Calu3 (cell line): ENCODE results near the gene CTAGE4. TPM values are rescaled to one million over a fixed set of nuclear protein-coding genes. Genes with fewer than 3 reads are reported as not detected.
"Not testable (repeated sequence)": the region's sequence is repeated elsewhere in the genome, so short reads cannot be mapped to it uniquely, and the experiment has no call there.

Source experiments
- BruUV-seq: library from RNA; stranded (reverse); fragments of 400-500 nt; replicated peaks from 2 replicates; lab custom pipeline; 2021; lab: Mats Ljungman, UMichigan
- CTCF ChIA-PET: fragments of 300-600 bp; sonication (Branson Sonifier 250); formaldehyde crosslinking; loops from one replicate; lab custom pipeline; 2022; ENCODE audit warnings: antibody characterized with exemption; lab: Charles Lee
- DNase-seq: peaks from one replicate; pipeline ENCODE4 v3.0.0; 2022
- H3K27ac Mint-ChIP-seq: one replicate; pipeline ENCODE4 v1.8.0; 2022; ENCODE audit warnings: mixed read lengths; ENCODE audit not compliant: unreplicated experiment
- H3K27me3 Mint-ChIP-seq: one replicate; pipeline ENCODE4 v1.8.0; 2022; ENCODE audit warnings: mixed read lengths; ENCODE audit not compliant: unreplicated experiment
- H3K36me3 Mint-ChIP-seq: one replicate; pipeline ENCODE4 v1.8.0; 2022; ENCODE audit warnings: mild to moderate bottlenecking, moderate library complexity, mixed read lengths; ENCODE audit not compliant: insufficient read depth, unreplicated experiment
- H3K4me1 Mint-ChIP-seq: one replicate; pipeline ENCODE4 v1.8.0; 2022; ENCODE audit warnings: mild to moderate bottlenecking, low read depth, mixed read lengths; ENCODE audit not compliant: unreplicated experiment
- H3K4me3 Mint-ChIP-seq: one replicate; pipeline ENCODE4 v1.8.0; 2022; ENCODE audit warnings: mild to moderate bottlenecking, low read depth, moderate library complexity, mixed read lengths; ENCODE audit not compliant: unreplicated experiment
- H3K9me3 Mint-ChIP-seq: one replicate; pipeline ENCODE4 v1.8.0; 2022; ENCODE audit warnings: low read depth, mixed read lengths; ENCODE audit not compliant: unreplicated experiment
- intact Hi-C: fragments of 100-400 bp; cut with micrococcal nuclease; formaldehyde crosslinking; loops from one replicate; pipeline ENCODE4 v1.10.0; 2022; ENCODE audit not compliant: unreplicated experiment
- total RNA-seq: library from RNA; stranded (reverse); gene quantifications from 2 replicates; pipeline ENCODE4 v1.2.3, GENCODE V29; 2022

Gene CTAGE4
- total RNA-seq, 1 experiment from 2014 or later: 20.7 TPM

DNA sequence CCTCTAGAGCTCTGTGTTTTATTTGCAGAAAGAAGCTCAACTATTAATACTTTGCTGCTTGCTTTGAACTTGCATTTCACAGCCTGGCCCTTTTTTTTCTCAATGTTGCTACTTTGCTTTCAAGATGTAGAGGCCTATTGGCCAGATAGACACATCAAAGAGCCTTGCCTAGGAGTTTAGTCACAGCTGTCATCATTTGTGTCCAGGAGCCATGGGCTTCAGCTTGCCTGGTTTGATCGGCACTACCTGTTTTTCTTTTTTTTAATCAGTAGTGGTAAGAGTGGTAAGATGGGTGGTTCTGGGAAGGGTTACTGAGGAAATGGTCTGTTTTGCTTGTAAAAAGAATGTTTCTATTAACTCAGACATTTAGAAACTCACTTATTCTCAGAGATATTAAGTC, 18.7 kb downstream of the CTAGE4 start:
- H3K27me3 Mint-ChIP-seq, intact Hi-C loops, DNase-seq, H3K27ac Mint-ChIP-seq, CTCF ChIA-PET, H3K4me3 Mint-ChIP-seq, H3K4me1 Mint-ChIP-seq, BruUV-seq, H3K36me3 Mint-ChIP-seq, H3K9me3 Mint-ChIP-seq: not testable (repeated sequence)

DNA sequence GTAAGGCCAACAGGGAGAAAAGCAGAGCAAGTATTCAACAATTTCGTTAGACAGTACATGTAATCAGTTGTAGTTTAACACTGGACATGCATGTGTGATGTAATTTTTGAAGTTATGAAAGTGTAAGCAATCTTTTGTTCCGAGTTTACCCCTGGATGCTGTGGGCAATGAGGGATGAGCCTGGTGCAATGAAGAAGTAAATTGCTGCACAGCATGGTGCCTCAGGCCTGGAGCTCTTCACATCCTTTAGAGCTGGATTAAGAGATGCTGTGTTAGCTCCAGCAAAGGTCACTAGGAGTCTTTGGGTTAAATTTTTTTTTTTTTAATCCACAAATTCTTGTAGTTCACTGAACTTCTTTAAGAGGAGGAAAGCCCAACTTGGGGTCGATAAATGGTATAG, 19.8 kb downstream of the CTAGE4 start:
- intact Hi-C loops, H3K9me3 Mint-ChIP-seq, BruUV-seq, H3K4me3 Mint-ChIP-seq, H3K4me1 Mint-ChIP-seq, H3K27ac Mint-ChIP-seq, CTCF ChIA-PET, DNase-seq, H3K27me3 Mint-ChIP-seq, H3K36me3 Mint-ChIP-seq: not testable (repeated sequence)

DNA sequence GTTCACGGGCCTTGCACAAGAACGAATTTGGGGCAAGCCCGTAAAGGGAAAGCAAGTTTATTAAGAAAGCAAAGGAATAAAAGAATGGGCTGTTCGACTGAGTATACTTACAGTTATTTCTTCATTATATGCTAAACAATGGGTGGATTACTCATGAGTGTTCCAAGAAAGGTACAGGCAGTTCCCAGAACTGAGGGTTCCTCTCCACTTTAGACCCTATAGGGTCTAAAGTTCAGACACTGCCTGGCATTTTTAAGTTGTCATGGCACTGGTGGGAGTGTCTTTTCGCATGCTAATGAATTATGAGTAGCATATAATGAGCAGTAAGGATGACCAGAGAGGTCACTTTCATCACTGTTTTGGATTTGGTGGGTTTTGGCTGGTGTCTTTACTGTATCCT, 22.0 kb downstream of the CTAGE4 start:
- BruUV-seq, H3K27ac Mint-ChIP-seq, DNase-seq, intact Hi-C loops, H3K27me3 Mint-ChIP-seq, H3K4me1 Mint-ChIP-seq, H3K36me3 Mint-ChIP-seq, H3K4me3 Mint-ChIP-seq, H3K9me3 Mint-ChIP-seq, CTCF ChIA-PET: not testable (repeated sequence)

DNA sequence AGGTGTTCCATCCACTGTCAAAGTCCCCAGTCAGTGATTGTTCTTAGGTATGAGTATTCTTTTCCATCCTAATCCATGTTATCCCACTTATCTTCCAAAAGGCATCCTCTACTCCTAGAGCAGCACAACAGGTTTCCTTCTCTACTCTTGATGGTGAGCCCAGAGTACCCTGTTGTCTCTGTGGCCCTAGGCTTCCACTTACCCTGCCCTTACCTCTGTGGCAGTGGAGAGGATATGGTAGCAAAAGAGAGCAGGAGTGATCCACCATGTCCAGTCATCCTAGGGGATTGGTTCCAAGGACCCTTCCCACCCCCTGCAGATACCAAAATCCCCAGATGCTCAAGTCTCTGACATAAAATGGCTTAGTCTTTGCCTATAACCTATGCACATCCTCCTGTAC, 33.9 kb downstream of the CTAGE4 start:
- H3K36me3 Mint-ChIP-seq, CTCF ChIA-PET, BruUV-seq, H3K27me3 Mint-ChIP-seq, H3K27ac Mint-ChIP-seq, H3K4me1 Mint-ChIP-seq, intact Hi-C loops, H3K4me3 Mint-ChIP-seq, H3K9me3 Mint-ChIP-seq, DNase-seq: not testable (repeated sequence)

DNA sequence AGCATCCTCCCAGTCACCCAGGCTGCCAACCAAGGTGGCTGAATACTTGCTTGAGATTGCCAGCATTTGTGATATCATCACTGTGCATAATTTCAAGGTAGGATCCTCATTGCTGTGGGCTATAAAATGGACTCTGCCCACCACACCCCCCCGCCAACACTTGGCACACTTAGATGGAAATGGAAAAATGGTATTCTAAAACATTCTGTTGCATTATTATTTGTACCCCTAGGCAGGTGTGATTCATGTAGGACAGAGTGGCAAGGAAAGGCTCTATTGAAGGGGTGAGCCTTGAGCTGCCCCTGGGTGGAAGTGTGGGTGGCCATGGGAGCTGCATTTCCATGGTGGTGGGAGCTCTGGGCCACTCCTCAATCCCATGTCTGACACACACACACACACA, 35.3 kb downstream of the CTAGE4 start:
- H3K27ac Mint-ChIP-seq, intact Hi-C loops, CTCF ChIA-PET, H3K4me1 Mint-ChIP-seq, H3K9me3 Mint-ChIP-seq, H3K27me3 Mint-ChIP-seq, BruUV-seq, DNase-seq, H3K4me3 Mint-ChIP-seq, H3K36me3 Mint-ChIP-seq: not testable (repeated sequence)

DNA sequence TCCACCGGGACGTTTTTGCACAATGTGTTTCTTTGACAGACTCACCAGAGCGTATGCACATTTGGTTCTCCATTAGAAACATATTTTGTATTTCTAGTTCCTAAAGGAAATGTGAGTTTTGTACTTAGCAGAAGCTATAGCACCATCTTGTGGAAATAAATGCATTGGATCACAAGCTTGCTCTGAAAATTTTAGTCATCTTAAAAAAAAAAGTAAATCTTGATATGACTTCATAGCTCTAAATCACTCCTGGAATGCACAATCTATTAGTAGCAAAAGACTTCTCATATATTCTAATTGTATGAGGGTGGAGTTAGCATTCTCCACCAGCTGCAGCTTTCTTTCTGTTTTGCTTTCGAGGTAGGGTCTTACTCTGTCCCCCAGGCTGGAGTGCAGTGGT, 35.9 kb downstream of the CTAGE4 start:
- H3K4me1 Mint-ChIP-seq, CTCF ChIA-PET, intact Hi-C loops, BruUV-seq, H3K4me3 Mint-ChIP-seq, H3K9me3 Mint-ChIP-seq, DNase-seq, H3K36me3 Mint-ChIP-seq, H3K27me3 Mint-ChIP-seq, H3K27ac Mint-ChIP-seq: not testable (repeated sequence)

DNA sequence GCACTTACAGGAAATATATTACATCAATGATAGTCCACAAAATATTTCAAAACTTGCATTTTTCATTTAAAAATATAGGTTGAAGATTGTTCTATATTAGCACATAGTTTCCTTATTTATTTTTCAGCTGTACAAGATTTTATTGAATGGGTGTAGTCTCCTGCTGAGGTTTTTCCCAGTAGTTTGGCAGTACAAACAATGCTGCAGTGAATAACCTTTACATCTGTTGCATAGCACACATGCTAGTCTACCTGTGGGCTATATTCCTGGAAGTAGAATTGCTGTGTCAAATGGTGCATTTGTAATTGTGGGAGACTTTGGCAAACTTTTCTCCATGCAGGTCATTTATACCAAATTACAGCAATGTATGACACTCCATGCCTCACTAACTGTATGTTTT, 37.3 kb downstream of the CTAGE4 start:
- BruUV-seq, intact Hi-C loops, H3K27ac Mint-ChIP-seq, CTCF ChIA-PET, DNase-seq, H3K9me3 Mint-ChIP-seq, H3K4me3 Mint-ChIP-seq, H3K27me3 Mint-ChIP-seq, H3K36me3 Mint-ChIP-seq, H3K4me1 Mint-ChIP-seq: not testable (repeated sequence)

DNA sequence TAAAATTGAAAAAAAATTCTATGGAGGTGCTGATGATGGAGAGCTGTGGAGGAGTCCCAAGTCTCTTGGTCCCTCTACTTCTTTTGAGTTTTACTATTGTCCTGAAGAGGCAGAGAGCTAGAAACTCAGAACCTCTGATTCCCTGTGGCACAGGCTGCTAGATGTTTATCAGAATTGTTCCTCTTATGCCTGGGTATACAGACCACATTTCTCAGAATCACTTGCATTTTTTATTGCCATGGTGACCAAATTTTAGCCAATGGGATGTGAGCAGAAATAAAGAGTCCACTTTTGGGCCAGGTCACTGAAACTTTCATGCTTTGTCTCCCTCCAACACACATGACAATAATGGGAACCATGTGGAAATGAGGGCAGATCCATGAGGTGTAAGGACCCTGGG, 40.4 kb downstream of the CTAGE4 start:
- intact Hi-C loops, DNase-seq, BruUV-seq, H3K4me1 Mint-ChIP-seq, H3K4me3 Mint-ChIP-seq, H3K9me3 Mint-ChIP-seq, H3K36me3 Mint-ChIP-seq, CTCF ChIA-PET, H3K27ac Mint-ChIP-seq, H3K27me3 Mint-ChIP-seq: not testable (repeated sequence)

DNA sequence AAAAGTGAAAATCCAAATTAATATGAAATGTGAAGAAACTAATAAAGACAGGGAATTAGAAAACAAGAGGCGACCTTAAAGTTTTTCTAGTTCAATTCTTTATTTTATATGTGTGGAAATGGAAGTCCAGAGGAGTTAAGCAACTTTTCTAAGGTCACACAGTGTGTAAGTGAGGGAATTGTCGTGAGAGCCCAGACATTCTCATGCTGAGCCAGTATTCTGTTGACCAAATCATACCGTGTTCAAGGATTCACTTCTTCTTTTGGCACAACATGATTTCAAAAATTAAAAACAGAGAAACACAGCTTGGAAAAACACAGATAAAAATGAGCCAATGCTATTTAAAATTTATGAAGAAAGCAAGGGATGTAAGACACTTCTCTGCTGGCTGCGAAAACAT, 43.6 kb downstream of the CTAGE4 start:
- intact Hi-C loops, H3K4me1 Mint-ChIP-seq, BruUV-seq: not testable (repeated sequence)

DNA sequence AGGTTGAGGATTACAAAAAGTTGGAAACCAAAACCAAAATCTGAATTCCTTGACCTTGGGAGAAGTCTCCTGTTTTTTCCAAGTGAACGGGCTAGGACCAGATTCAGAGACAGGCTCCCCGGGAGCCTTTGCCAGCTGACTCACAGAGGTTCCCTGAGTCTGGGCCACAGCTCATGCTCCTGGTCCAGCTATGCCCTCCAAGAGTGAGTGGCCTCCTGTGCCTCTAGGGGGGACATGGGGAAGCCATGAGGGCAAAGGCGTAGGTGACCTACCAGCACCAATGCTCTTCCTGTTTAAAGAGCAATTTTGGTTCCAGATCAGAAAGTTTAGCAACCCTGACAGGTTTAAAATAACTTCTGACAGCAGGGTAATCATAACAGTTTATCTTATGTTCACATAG, 45.5 kb downstream of the CTAGE4 start:
- intact Hi-C loops, DNase-seq, H3K27ac Mint-ChIP-seq, H3K4me3 Mint-ChIP-seq, H3K9me3 Mint-ChIP-seq, BruUV-seq, H3K4me1 Mint-ChIP-seq, H3K36me3 Mint-ChIP-seq, H3K27me3 Mint-ChIP-seq, CTCF ChIA-PET: not testable (repeated sequence)

More for the DNA sequence above, 43.6 kb downstream of the CTAGE4 start:
- CTCF ChIA-PET, H3K27ac Mint-ChIP-seq, H3K9me3 Mint-ChIP-seq, H3K36me3 Mint-ChIP-seq, H3K27me3 Mint-ChIP-seq, H3K4me3 Mint-ChIP-seq, DNase-seq: not testable (repeated sequence)
